Adipocyte (in vitro differentiated cells): ENCODE measurements around the gene ACY1.
"Not testable (repeated sequence)": the region's sequence is repeated elsewhere in the genome, so short reads cannot be mapped to it uniquely, and the experiment has no call there.

Experiments
- DNase-seq: peaks from one replicate; pipeline ENCODE4 v3.0.0-alpha.2; 2015; ENCODE audit warnings: low read depth
- H3K27me3 ChIP-seq: replicated peaks from 2 replicates; pipeline ENCODE4 v1.7.0; 2013; ENCODE audit warnings: mild to moderate bottlenecking, low read length, moderate library complexity; ENCODE audit not compliant: control insufficient read depth, insufficient read depth
- H3K36me3 ChIP-seq: 2 replicates; pipeline ENCODE4 v1.7.0; 2013; ENCODE audit warnings: low read length, mild to moderate bottlenecking, moderate library complexity; ENCODE audit not compliant: control insufficient read depth, insufficient read depth, severe bottlenecking
- H3K4me1 ChIP-seq: 2 replicates; pipeline ENCODE4 v1.7.0; 2013; ENCODE audit warnings: mild to moderate bottlenecking, low read length, moderate library complexity; ENCODE audit not compliant: control insufficient read depth, insufficient read depth
- H3K4me3 ChIP-seq: 2 replicates; pipeline ENCODE4 v1.7.0; 2013; ENCODE audit warnings: mild to moderate bottlenecking, low read length, moderate library complexity
- H3K9ac ChIP-seq: 2 replicates; pipeline ENCODE4 v1.7.0; 2013; ENCODE audit warnings: mild to moderate bottlenecking, low read length, moderate library complexity
- H3K9me3 ChIP-seq: 2 replicates; pipeline ENCODE4 v1.7.0; 2013; ENCODE audit warnings: mild to moderate bottlenecking, low read length, moderate library complexity; ENCODE audit not compliant: control insufficient read depth

ACY1 gene

DNA sequence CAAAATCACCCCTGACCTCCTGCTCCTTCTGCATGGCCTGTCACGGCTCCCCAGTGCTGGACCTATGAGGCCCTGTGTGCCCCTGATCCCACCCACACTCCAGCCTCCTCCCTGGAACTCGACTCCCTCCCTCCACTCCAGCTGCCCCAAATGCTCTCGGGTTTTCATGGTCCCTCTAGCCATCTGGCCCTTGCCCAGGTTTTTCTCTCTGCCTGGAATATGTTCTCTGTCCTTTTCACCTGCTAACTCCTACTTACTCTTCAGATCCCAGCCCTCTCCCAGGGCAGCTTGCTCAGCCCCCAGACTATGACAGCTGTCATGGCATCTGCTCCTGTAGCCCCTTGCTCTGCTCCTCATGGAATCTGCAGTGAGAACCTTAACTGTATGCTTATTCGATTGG, 42.7 kb downstream of the ACY1 start:
- peaks cover 11% of the 10 kb centered on the region for H3K4me1 ChIP-seq
- H3K36me3 ChIP-seq, result no peaks in the 10 kb centered on the region
- no peak for DNase-seq
- H3K9ac ChIP-seq, result no peak overlapping the region
- no peaks in the 10 kb centered on the region for H3K27me3 ChIP-seq
- no peak overlapping the region for H3K4me3 ChIP-seq
- peaks cover 4% of the 10 kb centered on the region for H3K9me3 ChIP-seq

DNA sequence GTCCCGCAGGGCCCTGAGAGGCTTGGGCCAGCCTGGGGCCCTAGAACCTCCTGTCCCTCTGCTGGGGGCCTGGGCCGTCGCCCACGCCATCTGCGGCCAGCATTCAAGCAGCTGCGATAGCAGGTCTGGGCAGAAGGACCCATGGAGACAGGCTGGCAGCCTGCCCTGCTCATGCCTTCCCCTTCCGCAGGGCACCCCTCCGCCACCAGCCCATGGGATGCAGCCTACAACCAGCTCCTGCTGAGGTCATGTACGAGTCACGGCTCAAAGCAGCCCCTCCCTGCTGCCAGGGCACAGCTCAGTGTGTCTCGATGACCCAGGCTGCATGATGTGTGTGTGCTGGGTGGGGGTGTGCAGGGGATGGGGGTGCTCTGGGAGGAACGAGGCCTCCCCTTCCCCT, 45.2 kb downstream of the ACY1 start:
- no peaks in the 10 kb centered on the region for H3K4me1 ChIP-seq
- no peak overlapping the region for H3K4me3 ChIP-seq
- no peak for DNase-seq
- H3K36me3 ChIP-seq, result no peaks in the 10 kb centered on the region
- no peaks in the 10 kb centered on the region for H3K27me3 ChIP-seq
- H3K9me3 ChIP-seq, result peaks cover 19% of the 10 kb centered on the region
- no peak overlapping the region for H3K9ac ChIP-seq

DNA sequence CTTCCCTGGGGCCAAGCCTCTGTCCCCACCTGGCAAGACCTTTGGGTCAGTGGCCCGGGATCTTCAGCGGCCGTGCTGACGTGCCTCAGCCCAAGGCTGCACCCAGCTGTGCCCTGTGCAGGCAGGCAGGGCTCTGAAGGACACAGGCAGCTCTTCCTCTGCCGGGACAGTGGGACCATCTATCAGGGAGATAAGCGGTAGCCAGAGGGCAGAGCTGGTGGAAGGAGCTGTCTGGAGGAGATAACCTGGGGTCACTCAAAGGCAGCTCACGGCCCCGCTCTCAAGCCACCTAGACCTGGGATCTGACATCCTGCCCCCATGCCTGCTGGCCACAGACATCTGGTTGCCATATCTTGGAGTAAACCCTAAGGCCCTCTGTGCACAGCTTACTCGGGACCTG, 45.7 kb downstream of the ACY1 start:
- no peak for DNase-seq
- Histone ChIP-seq H3K4me1 (no peaks in the 10 kb centered on the region), H3K27me3 (no peaks in the 10 kb centered on the region), H3K4me3 (no peak overlapping the region), H3K9me3 (peaks cover 19% of the 10 kb centered on the region), H3K36me3 (no peaks in the 10 kb centered on the region), H3K9ac (no peak overlapping the region)

DNA sequence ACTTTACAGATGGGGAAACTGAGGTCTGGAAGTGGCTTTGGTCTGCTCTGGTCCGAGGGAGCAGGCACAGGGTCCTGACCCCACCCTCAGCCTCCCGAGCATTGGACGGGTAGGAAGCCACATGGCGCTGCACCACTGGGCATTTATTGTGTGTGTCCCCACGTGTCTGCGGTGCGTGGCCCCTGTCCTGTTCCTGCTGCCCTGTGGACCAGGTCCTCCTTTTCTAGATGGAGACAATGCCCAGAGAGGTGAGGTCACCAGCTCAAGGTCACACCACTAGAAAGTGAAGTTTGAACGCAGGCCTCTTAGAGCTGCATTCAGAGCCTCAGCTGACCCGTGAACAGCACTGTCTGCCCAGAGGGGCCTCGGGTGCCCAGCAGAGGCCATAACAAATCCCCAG, 46.2 kb downstream of the ACY1 start:
- H3K9ac ChIP-seq, result no peak overlapping the region
- H3K4me3 ChIP-seq, result no peak overlapping the region
- no peaks in the 10 kb centered on the region for H3K36me3 ChIP-seq

DNA sequence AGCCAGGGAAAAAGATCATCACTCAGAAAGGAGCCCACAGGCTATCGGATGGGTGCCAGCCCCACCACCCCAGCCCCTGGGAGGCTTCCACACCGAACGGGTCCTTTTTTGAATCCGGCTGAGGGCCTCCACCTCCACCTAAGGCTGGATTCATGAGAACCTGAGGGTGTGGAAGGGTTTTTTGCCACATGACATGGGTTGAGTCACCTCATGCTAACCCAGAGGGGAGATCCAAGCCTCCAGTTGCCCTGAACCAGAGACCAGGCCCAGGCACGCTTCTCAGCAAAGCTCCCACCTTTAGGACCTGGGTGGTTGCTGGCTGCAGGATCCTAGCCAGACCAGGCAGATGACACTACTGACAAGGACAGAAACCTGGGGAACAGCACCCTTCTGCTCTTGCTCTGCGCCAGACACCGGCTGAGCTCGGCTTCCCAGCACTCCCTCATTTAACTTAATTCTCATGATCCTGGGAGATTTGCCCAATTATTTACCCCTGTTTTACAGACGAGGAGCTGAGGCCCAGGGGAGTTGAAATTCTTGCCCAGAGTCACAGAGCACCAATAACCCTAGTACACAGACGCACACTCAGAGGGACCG, 47.5 kb downstream of the ACY1 start:
- H3K4me1 ChIP-seq, result no peaks in the 10 kb centered on the region
- no peak overlapping the region for H3K4me3 ChIP-seq

More for the DNA sequence above, 46.2 kb downstream of the ACY1 start:
- Histone ChIP-seq H3K27me3 (no peaks in the 10 kb centered on the region), H3K9me3 (peaks cover 19% of the 10 kb centered on the region), H3K4me1 (no peaks in the 10 kb centered on the region)
- no peak for DNase-seq

DNA sequence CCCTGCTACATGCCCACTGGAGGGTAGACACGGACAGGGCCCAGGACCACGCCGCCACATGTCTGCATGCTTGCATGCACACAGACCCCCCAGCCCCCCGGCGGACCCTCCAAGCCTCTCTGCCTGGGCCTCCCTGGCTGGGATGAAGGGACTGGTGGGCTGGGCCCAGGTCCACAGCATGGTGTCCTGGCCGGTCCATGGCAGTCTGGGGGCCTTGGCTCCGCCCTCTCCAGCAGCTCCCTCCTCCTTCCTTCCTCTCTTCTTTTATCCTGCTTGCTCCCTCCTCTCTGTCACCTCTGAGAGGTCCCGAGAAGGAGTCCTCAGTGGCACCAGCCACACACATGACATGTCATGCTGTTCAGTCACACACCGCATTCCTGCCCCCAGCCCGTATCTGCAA, 48.6 kb downstream of the ACY1 start:
- Histone ChIP-seq H3K4me1 (no peaks in the 10 kb centered on the region), H3K27me3 (no peaks in the 10 kb centered on the region), H3K36me3 (no peaks in the 10 kb centered on the region), H3K9me3 (peaks cover 19% of the 10 kb centered on the region), H3K9ac (no peak overlapping the region), H3K4me3 (no peak overlapping the region)
- DNase-seq, result no peak

More for the DNA sequence above, 47.5 kb downstream of the ACY1 start:
- H3K9ac ChIP-seq, result no peak overlapping the region
- DNase-seq, result no peak
- H3K36me3 ChIP-seq, result no peaks in the 10 kb centered on the region
- peaks cover 19% of the 10 kb centered on the region for H3K9me3 ChIP-seq
- H3K27me3 ChIP-seq, result no peaks in the 10 kb centered on the region

DNA sequence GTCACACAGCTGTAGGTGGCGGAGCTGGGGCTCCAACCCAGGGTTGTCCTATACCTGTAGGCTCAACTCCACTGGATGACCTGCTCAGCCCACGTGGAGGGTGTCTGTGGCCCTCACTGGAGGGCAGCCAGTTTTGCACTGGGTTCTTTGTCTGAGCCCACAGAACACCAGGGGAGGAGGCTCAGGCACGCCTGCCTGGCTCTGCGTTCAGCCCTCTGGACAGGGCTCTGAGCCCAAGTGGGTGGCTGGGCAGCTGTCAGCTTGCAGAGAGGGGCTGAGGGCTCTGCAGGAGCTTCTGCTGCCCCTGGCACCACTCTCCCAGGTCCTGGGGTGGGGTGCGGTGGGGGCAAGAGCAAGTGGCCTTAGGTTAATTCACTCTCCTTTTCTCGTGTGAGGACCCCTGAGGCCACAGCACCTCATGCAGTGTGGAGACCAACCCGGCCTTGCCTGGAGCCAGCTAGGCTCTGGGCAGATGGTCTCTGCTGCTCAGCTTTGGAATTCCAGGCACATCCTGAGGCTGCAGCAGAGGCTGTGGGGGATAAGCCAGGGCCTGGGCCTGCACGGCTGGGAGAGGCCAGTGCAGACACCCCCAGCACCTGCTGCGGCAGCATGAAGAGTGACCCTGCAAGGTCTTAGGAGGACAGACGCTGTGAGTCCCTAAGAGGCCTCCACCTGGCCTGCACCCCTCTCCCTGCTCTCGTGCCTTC, 49.5 kb downstream of the ACY1 start:
- Histone ChIP-seq H3K4me1 (no peaks in the 10 kb centered on the region), H3K27me3 (no peaks in the 10 kb centered on the region), H3K9ac (no peak overlapping the region), H3K36me3 (no peaks in the 10 kb centered on the region), H3K4me3 (no peak overlapping the region), H3K9me3 (peaks cover 19% of the 10 kb centered on the region)
- DNase-seq, result no peak

DNA sequence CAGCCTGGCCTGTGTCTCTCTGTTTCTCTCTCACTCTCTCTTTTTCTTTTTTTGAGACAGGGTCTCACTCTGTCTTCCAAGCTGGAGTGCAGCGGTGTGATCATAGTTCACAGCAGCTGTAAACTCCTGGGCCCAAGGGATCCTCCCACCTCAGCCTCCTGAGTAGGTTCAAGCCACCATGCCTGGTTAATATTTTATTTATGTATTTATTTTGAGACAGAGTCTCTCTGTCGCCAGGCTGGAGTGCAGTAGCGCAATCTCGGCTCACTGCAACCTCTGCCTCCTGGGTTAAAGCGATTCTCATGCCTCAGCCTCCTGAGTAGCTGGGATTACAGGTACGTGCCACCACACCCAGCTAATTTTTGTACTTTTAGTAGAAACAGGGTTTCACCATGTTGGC, 50.4 kb downstream of the ACY1 start:
- H3K9ac ChIP-seq, H3K4me1 ChIP-seq, H3K27me3 ChIP-seq, DNase-seq, H3K36me3 ChIP-seq, H3K4me3 ChIP-seq: not testable (repeated sequence)
- H3K9me3 ChIP-seq, result peaks cover 19% of the 10 kb centered on the region

DNA sequence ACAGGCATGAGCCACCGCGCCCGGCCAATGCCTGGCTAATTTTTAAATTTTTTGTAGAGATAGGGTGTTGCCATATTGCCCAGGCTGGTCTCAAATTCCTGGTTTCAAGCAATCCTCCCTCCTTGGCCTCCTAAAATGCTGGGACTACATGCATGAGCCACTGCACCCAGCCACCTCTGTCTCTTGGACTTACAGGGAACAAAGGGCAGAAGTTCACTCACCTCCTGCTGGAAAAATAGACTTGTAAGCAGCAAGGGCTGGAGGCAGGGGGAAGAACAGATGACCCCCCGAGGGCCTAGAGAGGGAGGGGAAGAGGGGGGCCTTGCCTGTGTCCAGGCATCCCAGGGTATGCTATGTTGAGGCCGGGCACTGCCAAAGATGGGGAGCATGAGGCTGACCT, 50.9 kb downstream of the ACY1 start:
- no peak for DNase-seq
- Histone ChIP-seq H3K36me3 (no peaks in the 10 kb centered on the region), H3K4me3 (no peak overlapping the region), H3K4me1 (no peaks in the 10 kb centered on the region), H3K9me3 (peaks cover 19% of the 10 kb centered on the region), H3K27me3 (no peaks in the 10 kb centered on the region), H3K9ac (no peak overlapping the region)

DNA sequence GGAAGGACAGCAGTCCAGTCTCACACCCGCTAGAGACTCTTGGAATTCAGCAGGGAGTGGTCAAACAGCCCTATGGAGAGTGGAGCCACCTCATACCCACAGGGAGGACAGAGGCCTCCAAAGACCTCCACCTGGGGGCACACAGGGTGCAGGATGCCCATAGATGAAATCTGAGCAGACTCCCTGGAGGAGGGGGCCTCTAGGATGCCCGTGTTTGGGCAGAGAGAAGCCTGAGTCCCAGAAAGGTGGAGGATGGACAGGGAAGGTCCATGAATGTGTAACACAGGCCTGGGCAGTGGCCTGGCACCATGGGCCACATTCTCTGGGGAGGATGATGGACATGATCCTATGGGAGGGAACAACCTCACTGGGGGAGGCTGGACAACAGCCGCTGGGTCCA, 51.3 kb downstream of the ACY1 start:
- Histone ChIP-seq H3K9ac (no peak overlapping the region), H3K27me3 (no peaks in the 10 kb centered on the region), H3K4me3 (no peak overlapping the region), H3K4me1 (no peaks in the 10 kb centered on the region), H3K36me3 (no peaks in the 10 kb centered on the region), H3K9me3 (peaks cover 19% of the 10 kb centered on the region)
- DNase-seq, result no peak

DNA sequence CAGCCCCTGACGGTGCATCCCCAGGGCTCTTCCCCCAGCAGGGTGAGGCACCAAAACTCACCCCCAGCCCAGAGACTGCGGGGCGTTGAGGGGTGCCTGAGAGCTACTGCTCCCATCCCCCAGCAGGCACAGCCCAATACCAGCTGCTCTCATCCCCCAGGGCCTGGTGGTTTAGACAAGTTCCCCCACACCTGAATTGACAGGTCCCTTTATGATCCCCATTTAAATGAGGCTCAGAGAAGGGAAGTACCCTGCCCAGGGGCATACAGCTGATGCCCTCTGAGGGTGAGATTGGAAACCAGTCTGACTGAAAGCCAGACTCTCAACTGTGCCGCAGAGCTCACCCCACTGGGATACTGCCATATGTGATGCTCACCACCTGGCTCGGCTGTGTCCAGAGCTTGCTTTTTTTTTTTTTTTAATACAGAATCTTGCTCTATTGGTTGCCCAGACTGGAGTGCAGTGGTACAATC, 52.9 kb downstream of the ACY1 start:
- peaks cover 13% of the 10 kb centered on the region for H3K9me3 ChIP-seq
- H3K4me1 ChIP-seq, result no peaks in the 10 kb centered on the region
- no peak overlapping the region for H3K4me3 ChIP-seq
- no peak overlapping the region for H3K9ac ChIP-seq
- no peaks in the 10 kb centered on the region for H3K27me3 ChIP-seq
- no peak for DNase-seq
- H3K36me3 ChIP-seq, result no peaks in the 10 kb centered on the region

DNA sequence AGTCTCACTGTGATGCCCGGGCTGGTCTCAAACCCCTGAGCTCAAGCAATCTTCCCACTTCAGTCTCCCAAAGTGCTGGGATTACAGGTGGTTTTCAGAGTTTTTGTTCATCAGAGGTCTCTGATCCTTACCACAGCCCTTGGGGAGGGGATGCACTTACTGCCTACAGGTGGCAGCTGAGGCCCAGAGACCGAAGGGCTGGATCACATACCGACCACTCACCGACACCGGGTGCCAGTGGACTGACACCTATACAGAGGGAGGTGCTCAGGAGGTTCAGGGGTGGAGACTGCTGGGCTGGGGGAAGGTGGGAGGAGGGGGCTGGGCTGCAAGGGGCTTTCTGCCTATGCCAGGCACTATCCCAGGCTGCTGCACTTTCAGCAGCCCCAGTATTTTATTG, 53.5 kb downstream of the ACY1 start:
- H3K9me3 ChIP-seq, result peaks cover 7% of the 10 kb centered on the region
- H3K27me3 ChIP-seq, result no peaks in the 10 kb centered on the region
- no peaks in the 10 kb centered on the region for H3K36me3 ChIP-seq
- DNase-seq, result no peak
- H3K4me3 ChIP-seq, result no peak overlapping the region
- no peaks in the 10 kb centered on the region for H3K4me1 ChIP-seq
- no peak overlapping the region for H3K9ac ChIP-seq
